Ectodermal cell (in vitro differentiated cells): ENCODE results near the gene KDM4B.
A peak's percentile ranks its signal among the peaks of the same experiment; 100 is the strongest.

Source experiments
- H3K27ac ChIP-seq: 2 replicates; pipeline ENCODE4 v1.7.0; 2013; ENCODE audit warnings: mild to moderate bottlenecking, low read depth, low read length; ENCODE audit not compliant: insufficient read depth, poor library complexity, severe bottlenecking
- H3K27me3 ChIP-seq: 2 replicates; pipeline ENCODE4 v1.7.0; 2013; ENCODE audit warnings: mild to moderate bottlenecking, low read length; ENCODE audit not compliant: insufficient read depth, control insufficient read depth, poor library complexity, severe bottlenecking
- H3K36me3 ChIP-seq: one replicate; pipeline ENCODE4 v1.7.0; 2013; ENCODE audit warnings: low read length; ENCODE audit not compliant: control insufficient read depth, insufficient read depth
- H3K4me1 ChIP-seq: one replicate; pipeline ENCODE4 v1.7.0; 2013; ENCODE audit warnings: low read length; ENCODE audit not compliant: control insufficient read depth, insufficient read depth
- H3K4me3 ChIP-seq: 2 replicates; pipeline ENCODE4 v1.7.0; 2013; ENCODE audit warnings: low read depth, low read length, control low read depth; ENCODE audit not compliant: insufficient read depth
- H3K9me3 ChIP-seq: 2 replicates; pipeline ENCODE4 v1.7.0; 2013; ENCODE audit warnings: mild to moderate bottlenecking, low read length, moderate library complexity; ENCODE audit not compliant: control insufficient read depth
- WGBS, 2 experiments: methylation state at CpG; one replicate each; pipeline ENCODE4 v1.1.7; 2013; ENCODE audit warnings: missing lambda C conversion rate in 2 of 2; 5-methylcytosine and 5-hydroxymethylcytosine counted together

Gene KDM4B

DNA sequence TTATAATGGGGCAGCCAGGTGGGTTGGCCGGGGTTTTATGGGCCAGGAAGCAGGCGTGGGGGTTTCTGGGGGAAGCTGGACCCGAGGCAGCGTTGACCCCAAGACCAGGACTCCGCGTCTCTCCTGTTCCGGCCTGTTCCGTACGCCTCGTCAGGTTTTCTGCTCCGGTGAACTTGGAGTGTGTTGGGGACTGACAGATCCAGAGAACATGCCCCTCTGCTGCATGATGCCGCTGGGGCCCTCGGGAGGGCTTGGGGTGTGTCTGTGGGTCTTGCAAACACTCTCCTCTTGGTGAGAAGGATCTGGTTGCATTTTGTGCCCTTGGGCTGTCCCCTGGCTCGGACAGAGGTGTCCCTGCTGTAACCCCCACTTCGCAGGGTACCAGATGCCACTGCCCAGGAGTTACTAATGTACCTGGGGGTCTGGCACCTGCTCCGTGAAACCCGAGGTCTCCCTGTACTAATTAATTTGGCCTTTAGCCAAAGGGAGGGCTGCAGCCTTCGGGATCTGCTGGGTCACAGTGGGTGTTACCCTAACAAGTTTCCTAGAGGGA, 15.6 kb downstream of the KDM4B start:
- no peaks in the 10 kb centered on the region for H3K27me3 ChIP-seq
- H3K4me1 ChIP-seq = peaks cover 25% of the 10 kb centered on the region
- 86 to 90% methylated on average over 18 of the region's 18 CpGs for WGBS, 2 experiments
- H3K36me3 ChIP-seq = no peaks in the 10 kb centered on the region
- no peak overlapping the region for H3K4me3 ChIP-seq
- H3K27ac ChIP-seq = no peak overlapping the region
- no peaks in the 10 kb centered on the region for H3K9me3 ChIP-seq

DNA sequence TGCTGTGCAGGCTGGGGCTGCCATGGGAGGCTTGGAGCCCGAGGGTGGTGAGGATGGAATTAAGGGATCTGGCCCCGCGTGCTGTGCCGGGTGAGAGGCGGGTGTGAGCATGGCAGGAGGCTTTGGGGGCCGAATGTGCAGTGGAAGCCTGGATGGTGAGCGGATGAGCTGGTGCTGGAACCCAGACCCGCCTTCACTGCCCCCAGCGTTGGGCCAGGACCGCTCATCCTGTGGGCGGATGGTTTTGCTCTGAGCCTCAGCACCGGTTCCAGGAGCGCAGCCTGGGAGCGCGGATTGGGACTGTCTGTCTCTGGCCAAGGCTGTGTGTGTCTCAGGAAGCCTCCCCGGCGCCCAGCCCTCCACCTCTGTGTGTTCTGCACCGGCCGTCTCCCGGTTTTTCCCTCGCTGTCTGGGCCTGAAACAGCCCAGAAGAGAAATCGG, 16.7 kb downstream of the KDM4B start:
- Histone ChIP-seq H3K9me3 (no peaks in the 10 kb centered on the region), H3K36me3 (no peaks in the 10 kb centered on the region), H3K4me3 (no peak overlapping the region), H3K27ac (no peak overlapping the region), H3K27me3 (no peaks in the 10 kb centered on the region), H3K4me1 (peaks cover 25% of the 10 kb centered on the region)
- 92% methylated on average over 22 of the region's 22 CpGs for WGBS, 2 experiments

- 89 to 91% methylated on average over 19 of the region's 19 CpGs for WGBS, 2 experiments
- Histone ChIP-seq H3K36me3 (no peaks in the 10 kb centered on the region), H3K27ac (no peak overlapping the region), H3K4me1 (peaks cover 25% of the 10 kb centered on the region), H3K9me3 (no peaks in the 10 kb centered on the region), H3K27me3 (no peaks in the 10 kb centered on the region), H3K4me3 (no peak overlapping the region)
Measured at GRCh38 chr19:4986056-4986455, 17.1 kb downstream of the KDM4B start.

- Histone ChIP-seq H3K36me3 (no peaks in the 10 kb centered on the region), H3K4me1 (peaks cover 25% of the 10 kb centered on the region), H3K27me3 (no peaks in the 10 kb centered on the region), H3K4me3 (no peak overlapping the region), H3K27ac (no peak overlapping the region), H3K9me3 (no peaks in the 10 kb centered on the region)
- WGBS, 2 experiments = 85 to 86% methylated on average over 19 of the region's 19 CpGs
Measured at GRCh38 chr19:4986471-4986891, 17.6 kb downstream of the KDM4B start.

DNA sequence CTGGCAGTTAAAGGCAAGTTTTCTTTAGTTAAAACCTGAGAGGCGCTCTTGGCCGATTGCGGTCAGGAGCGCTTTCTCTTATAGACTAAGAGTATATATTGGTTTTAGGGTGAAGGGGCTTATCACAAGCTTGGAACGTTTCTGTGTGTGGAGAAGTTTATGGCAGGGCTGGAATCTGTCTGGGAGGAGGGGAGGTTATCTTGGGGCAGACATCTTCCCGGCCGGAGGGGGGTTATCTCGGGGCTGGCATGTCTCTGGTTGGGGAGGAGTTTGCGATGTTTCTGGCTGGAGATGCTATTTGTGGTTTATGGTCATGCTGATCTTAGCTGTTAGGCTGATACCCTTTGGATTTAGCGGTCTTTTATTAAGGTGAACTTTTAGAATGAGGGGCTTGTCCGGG, 18.3 kb downstream of the KDM4B start:
- H3K36me3 ChIP-seq = no peaks in the 10 kb centered on the region
- no peak overlapping the region for H3K4me3 ChIP-seq
- WGBS, 2 experiments = 79 to 87% methylated on average over 11 of the region's 11 CpGs
- no peak overlapping the region for H3K27ac ChIP-seq
- H3K9me3 ChIP-seq = no peaks in the 10 kb centered on the region
- H3K27me3 ChIP-seq = no peaks in the 10 kb centered on the region
- H3K4me1 ChIP-seq = peaks cover 25% of the 10 kb centered on the region

DNA sequence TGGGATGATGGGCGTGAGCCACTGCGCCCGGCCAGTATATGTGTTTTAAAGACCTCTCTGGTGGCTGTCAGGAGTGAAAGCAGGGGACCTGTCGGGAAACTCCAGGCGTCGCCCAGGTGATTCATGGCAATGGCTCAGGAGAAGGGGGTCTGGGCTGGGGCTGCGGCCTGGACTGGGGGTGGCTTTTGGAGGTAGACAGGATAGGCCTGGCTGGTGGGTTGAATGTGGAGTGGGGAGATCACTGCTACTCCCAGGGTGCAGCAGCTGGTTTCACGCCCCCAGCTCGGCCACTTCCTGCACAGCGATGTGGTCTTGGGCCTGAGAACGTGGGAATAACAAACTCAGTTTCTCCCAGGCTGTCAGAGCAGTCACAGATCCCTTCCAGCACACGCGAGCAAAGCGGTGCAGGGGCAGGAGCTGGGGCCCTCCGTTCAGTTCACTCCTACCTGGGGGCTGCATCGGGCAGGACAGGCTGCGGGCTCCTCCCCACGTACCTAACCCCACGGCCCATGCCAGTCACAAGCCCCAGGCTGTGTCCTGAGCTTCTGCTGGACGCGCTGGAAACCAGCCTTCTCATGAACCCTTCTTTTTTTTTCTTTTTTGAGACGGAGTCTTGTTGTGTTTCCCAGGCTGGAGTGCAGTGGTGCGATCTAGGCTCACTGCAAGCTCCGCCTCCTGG, 18.9 kb downstream of the KDM4B start:
- no peak overlapping the region for H3K4me3 ChIP-seq
- no peak overlapping the region for H3K27ac ChIP-seq
- 93 to 95% methylated on average over 24 of the region's 24 CpGs for WGBS, 2 experiments

GRCh38 chr19:4988770-4989251, 19.9 kb downstream of the KDM4B start:
- Histone ChIP-seq H3K27ac (peak overlapping the region; percentile 26), H3K4me1 (peaks cover 23% of the 10 kb centered on the region), H3K36me3 (no peaks in the 10 kb centered on the region), H3K27me3 (no peaks in the 10 kb centered on the region), H3K9me3 (no peaks in the 10 kb centered on the region), H3K4me3 (no peak overlapping the region)
- 77 to 81% methylated on average over 13 of the region's 13 CpGs for WGBS, 2 experiments

More for the DNA sequence above, 18.9 kb downstream of the KDM4B start:
- Histone ChIP-seq H3K36me3 (no peaks in the 10 kb centered on the region), H3K27me3 (no peaks in the 10 kb centered on the region), H3K9me3 (no peaks in the 10 kb centered on the region), H3K4me1 (peaks cover 25% of the 10 kb centered on the region)

- Histone ChIP-seq H3K4me1 (peaks cover 15% of the 10 kb centered on the region), H3K36me3 (no peaks in the 10 kb centered on the region), H3K27me3 (no peaks in the 10 kb centered on the region), H3K27ac (no peak overlapping the region), H3K9me3 (no peaks in the 10 kb centered on the region), H3K4me3 (no peak overlapping the region)
- WGBS, 2 experiments = 94 to 95% methylated on average over 7 of the region's 7 CpGs
Measured at GRCh38 chr19:4990306-4990705, 21.4 kb downstream of the KDM4B start.

GRCh38 chr19:4991538-4991937, 22.6 kb downstream of the KDM4B start:
- Histone ChIP-seq H3K27me3 (no peaks in the 10 kb centered on the region), H3K4me3 (no peak overlapping the region), H3K9me3 (no peaks in the 10 kb centered on the region), H3K27ac (no peak overlapping the region), H3K4me1 (peaks cover 7% of the 10 kb centered on the region), H3K36me3 (no peaks in the 10 kb centered on the region)
- 93% methylated on average over 9 of the region's 9 CpGs for whole genome bisulfite sequencing, 2 experiments

DNA sequence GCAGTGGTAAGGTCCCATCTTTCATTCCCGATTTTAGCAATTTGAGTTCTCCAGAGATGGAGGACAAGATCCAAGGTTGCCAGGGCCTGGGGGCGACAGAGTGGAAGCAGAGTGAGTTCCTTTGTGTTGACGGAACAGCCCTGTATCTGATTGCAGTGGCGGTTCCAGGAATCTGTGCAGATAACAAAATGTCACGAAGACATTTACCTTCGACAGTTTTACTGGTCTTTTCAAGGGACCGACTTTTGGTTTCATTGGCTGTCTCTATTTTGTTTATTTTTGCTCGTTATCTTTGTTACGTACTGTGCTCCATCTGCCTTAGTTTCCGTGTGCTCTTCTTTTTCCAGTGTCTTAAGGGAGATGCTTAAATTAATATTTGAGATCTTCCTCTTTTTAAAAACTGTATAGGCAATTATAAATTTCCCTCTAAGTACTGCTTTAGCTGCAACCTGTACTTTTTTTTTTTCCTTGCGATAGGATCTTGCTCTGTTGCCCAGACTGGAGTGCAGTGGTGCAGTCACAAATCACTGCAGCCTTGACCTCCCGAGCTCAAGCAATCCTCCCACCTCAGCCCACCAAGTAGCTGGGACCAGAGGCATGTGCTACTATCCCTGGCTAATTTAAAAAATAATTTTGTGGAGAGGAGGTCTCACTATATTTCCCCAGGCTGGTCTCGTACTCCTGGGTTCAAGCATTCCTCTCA, 23.2 kb downstream of the KDM4B start:
- Histone ChIP-seq H3K4me1 (peaks cover 4% of the 10 kb centered on the region), H3K27me3 (no peaks in the 10 kb centered on the region), H3K9me3 (no peaks in the 10 kb centered on the region), H3K36me3 (no peaks in the 10 kb centered on the region), H3K4me3 (no peak overlapping the region), H3K27ac (no peak overlapping the region)
- WGBS, 2 experiments = 94 to 96% methylated on average over 12 to 13 of the region's 13 CpGs
